Measurements from ENCODE around the gene OTOA.
A peak's percentile ranks its signal among the peaks of the same experiment; 100 is the strongest.
"Not testable (repeated sequence)": the region's sequence is repeated elsewhere in the genome, so short reads cannot be mapped to it uniquely, and the experiment has no call there.

OTOA gene

GRCh38 chr16:21722771-21723455 is 59.1 kb downstream of the OTOA start:
- DNase-seq (ENCODE audit: low read depth in 2 of 2), result no peak

DNA sequence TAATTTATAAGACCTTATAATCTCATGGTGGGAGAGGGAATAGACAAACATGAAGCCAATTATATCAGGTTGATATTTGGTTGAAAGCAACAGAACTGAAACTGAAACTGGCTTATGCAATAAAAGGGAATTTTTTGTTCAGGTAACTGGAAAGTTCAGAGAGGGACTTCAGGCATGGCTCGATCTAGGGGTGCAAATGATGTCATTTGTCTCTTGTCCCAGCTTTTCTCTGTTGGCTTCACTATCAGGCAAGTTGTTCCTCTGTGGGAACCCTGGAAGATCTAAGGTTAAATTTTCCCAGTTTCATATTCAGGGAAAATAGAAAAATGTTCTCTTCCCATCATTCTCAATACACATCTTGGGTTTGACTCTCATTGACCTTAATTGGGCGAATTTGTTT is 59.8 kb downstream of the OTOA start:
- no peak for DNase-seq (ENCODE audit: low read depth in 2 of 2)

DNA sequence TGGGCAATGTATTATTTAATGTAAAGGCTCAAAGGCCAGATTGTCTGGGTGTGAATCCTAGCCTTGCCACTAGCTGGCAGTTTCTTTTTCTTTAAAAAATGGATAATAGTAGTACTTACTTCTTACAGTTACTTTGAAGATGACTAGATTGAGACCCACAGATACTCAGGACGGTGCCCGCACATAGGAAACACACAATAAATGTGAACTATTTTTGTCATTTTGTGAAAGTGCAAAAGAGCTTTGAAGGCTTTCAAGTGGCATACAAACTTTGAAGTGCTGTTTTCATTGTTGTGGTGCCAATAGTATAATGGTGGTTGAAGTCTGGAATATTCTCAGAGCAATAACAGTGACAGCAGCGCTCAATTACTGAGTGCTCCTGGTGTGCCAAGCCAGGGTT is 63.6 kb downstream of the OTOA start:
- DNase-seq (ENCODE audit: low read depth in 2 of 2), result no peak

- DNase-seq (ENCODE audit: low read depth in 2 of 2), result not testable (repeated sequence)
These were observed 67.5 kb downstream of the OTOA start for GRCh38 chr16:21731233-21731632.

- DNase-seq (ENCODE audit: low read depth in 2 of 2), result not testable (repeated sequence)
These were observed 76.9 kb downstream of the OTOA start for GRCh38 chr16:21740637-21741036.

- DNase-seq (ENCODE audit: low read depth in 2 of 2), result peak in 1 of 2 donors; percentile 11
These were observed 92.7 kb downstream of the OTOA start for GRCh38 chr16:21756192-21757079.

DNA sequence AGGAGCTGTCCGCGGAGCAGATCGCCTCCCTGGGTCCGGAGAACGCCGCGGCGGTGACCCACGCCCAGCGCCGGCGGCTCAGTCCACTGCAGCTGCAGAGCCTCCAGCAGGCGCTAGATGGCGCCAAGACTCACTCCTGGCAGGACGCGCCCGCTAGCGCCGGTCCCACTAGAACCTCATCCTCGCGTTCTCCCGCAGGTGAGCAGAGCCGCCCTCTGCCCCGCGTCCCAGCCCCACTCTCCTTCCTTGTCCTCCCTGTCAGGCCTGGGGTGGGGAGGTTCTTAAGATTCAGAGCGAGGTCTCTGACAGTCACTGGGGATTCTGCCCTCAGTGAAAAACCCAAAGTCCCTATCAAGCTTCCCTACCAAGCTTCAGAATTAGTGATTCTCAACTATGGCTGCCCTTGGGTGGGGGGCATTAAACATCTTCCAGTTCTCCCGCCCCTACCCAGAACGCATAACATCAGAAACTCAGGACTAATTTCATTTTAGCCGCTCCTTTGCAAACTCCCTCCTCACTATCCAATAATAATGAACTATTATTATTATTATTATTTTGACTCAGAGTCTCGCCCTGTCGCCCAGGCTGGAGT is 93.4 kb downstream of the OTOA start:
- not testable (repeated sequence) for DNase-seq (ENCODE audit: low read depth in 2 of 2)

DNA sequence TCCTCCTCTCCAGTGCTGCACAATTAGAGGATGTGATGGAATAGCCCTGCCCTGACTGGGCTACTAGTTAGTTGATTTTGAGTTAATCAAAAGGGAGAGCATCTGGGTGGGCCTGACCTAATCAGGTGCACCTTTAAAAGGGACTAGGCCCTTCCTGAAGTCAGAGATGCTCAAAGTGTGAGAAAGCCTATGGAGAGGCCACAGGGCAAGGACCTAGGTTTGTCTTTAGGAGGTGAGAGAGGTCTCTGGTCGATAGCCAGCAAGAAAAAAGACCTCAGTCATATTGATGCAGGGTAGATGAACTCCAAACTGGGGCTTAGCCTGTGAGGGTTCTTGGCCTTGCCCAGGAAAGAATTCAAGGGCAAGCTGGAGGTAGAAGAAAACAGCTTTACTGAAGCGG is 104.5 kb downstream of the OTOA start:
- DNase-seq (ENCODE audit: low read depth in 2 of 2), result not testable (repeated sequence)

GRCh38 chr16:21768810-21769209 is 105.0 kb downstream of the OTOA start:
- not testable (repeated sequence) for DNase-seq (ENCODE audit: low read depth in 2 of 2)

DNA sequence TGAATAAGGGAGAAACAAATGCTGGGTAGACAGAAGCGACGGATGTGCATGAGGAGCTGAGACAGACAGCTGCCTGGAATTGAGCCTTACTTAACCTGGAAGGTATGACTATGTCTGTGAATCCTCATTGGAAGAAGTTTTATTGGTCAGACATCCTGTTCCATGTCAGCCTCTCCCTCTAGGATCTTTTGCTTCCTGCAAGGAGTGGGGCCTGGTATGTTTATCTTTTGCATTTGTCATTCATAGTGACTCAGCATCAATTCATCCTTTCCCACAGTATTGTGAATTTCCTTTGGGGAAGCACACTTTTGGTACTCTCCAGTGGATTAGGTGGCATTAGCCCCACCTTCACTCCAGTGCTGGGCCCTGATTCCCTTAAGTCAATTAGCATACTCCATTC is 105.5 kb downstream of the OTOA start:
- DNase-seq (ENCODE audit: low read depth in 2 of 2), result not testable (repeated sequence)

GRCh38 chr16:21770584-21770983 is 106.8 kb downstream of the OTOA start:
- not testable (repeated sequence) for DNase-seq (ENCODE audit: low read depth in 2 of 2)

DNA sequence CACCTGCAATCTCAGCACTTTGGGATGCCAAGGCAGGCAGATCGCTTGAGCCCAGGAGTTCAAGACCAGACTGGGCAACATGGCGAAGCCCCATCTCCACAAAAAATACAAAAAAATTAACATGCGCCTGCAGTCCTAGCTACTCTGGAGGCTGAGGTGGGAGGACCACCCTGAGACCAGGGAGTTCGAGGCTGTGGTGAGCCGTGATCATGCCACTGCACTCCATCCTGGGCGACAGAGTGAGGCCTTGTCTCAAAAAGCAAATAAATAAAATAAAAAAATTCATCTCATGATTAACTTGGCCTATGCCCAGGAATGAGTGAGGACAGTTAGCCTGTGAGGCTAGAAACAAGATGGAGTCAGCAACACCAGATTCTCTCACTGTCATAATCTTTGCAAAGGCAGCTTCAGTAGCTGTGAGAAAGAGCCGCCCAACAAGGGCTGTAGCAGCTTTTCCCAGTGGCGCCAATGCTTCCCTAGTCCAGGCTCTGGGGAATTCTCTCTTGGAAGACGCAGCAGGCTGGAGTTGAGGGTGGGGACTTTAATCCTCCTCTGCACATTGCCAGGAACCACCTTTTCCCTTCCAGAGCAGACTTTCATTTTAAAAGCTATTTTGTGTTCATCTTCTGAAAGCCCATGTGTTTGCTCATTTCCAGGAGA is 108.9 kb downstream of the OTOA start:
- DNase-seq (ENCODE audit: low read depth in 2 of 2), result not testable (repeated sequence)

GRCh38 chr16:21773207-21773553 is 109.4 kb downstream of the OTOA start:
- DNase-seq (ENCODE audit: low read depth in 2 of 2), result not testable (repeated sequence)

GRCh38 chr16:21780525-21780924 is 116.8 kb downstream of the OTOA start:
- not testable (repeated sequence) for DNase-seq (ENCODE audit: low read depth in 2 of 2)

DNA sequence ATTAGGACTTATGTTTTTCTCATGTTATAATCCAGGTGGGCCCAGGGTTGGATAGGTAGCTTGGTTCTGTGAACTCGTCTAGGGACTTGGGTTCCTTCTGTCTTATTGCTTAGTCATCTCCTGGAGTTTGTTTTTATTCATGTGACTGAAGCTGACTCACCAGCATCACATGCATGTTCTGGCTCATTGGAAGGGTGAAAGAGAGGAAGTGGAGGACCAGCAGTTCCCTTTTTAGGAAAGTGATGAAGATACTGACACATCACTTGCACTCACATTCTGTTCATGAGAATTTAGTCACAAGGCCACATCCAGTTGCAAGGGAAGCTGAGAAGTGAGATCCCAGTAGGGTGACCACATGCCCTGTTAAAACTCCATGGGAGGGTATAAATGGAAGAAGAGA is 126.7 kb downstream of the OTOA start:
- DNase-seq (ENCODE audit: low read depth in 2 of 2), result not testable (repeated sequence)

- DNase-seq (ENCODE audit: low read depth in 2 of 2), result not testable (repeated sequence)
These were observed 129.5 kb downstream of the OTOA start for GRCh38 chr16:21793310-21793709.

DNA sequence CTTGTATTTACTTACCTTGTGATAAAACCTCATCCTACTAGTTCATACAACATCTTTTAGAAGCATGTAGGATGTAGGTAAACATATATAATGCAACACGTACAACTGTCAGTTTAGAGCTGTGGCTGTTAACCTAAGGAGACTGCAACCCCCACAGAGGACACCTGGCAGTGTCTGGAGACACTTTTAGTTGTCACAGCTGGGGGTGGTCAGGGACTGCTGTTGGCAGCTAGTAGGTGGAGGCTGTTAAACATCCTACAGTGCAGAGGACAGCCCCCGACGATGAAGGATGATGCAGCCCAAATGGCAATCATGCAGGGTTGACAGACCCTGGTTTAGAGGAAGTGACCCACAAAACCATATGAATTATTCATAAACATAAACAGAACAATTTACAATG is 134.8 kb downstream of the OTOA start:
- not testable (repeated sequence) for DNase-seq (ENCODE audit: low read depth in 2 of 2)

- not testable (repeated sequence) for DNase-seq (ENCODE audit: low read depth in 2 of 2)
These were observed 138.0 kb downstream of the OTOA start for GRCh38 chr16:21801538-21802374.

- not testable (repeated sequence) for DNase-seq (ENCODE audit: low read depth in 2 of 2)
These were observed 138.6 kb downstream of the OTOA start for GRCh38 chr16:21802375-21802663.

Measured in stimulated activated CD4-positive, alpha-beta T cell treated with anti-CD3 and anti-CD28 coated beads, Interleukin-15, amount 100 ng/mL, for 48 hours (primary cell).